NCI-H510A treated with DMSO at 0.1 percent for 48 hours (cell line): Measurements from ENCODE around the gene ENOSF1.
A peak's percentile ranks its signal among the peaks of the same experiment; 100 is the strongest.

ENCODE experiments used
- DNase-seq: peaks from one replicate; lab custom pipeline; 2025; lab: John Stamatoyannopoulos, UW

Gene ENOSF1

DNA sequence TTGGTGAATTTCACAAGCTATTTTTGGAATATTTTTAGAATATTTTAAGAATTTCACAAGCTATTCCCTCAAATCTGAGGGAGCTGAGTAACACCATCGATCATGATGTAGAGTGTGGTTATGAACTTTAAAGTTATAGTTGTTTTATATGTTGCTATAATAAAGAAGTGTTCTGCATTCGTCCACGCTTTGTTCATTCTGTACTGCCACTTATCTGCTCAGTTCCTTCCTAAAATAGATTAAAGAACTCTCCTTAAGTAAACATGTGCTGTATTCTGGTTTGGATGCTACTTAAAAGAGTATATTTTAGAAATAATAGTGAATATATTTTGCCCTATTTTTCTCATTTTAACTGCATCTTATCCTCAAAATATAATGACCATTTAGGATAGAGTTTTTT is 39.1 kb downstream of the ENOSF1 start:
- no peak for DNase-seq

- no peak for DNase-seq
Measured at GRCh38 chr18:671405-671804, 41.0 kb downstream of the ENOSF1 start.

DNA sequence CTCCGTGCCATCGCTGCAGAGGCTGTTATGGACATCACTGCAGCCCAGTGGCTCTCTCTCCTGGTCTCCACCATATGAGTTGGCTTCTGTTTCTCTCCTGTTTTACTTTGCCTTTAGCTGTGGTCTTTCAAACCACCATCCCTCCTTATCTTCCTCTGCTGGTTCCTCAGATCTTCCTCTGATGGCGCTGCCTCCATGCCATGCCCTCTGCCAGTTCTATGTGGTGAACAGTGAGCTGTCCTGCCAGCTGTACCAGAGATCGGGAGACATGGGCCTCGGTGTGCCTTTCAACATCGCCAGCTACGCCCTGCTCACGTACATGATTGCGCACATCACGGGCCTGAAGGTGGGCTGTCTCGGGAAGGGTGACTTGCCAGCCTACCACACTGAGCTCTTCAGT is 41.9 kb downstream of the ENOSF1 start:
- no peak for DNase-seq

- no peak for DNase-seq
Measured at GRCh38 chr18:669077-669476, 43.4 kb downstream of the ENOSF1 start.

DNA sequence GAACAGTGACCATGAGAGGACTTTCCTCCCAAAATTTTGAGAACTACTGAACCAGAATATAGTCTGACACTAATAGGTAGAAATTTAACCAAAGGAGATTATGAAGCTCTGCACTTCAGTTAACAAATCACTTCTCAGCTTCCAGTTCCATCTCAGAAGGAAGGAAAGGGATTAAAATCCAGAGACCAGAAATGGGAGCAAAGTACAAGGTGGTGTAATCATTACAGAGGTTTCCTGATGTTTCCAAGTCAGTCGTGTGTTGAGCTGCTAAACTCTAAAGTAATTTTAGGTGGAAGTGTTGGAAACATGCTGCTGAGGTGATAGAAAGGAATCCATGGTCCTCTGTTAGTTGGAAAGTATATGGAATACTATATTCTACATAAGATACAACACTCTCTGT is 44.2 kb downstream of the ENOSF1 start:
- DNase-seq, result no peak

GRCh38 chr18:666628-667027 is 45.8 kb downstream of the ENOSF1 start:
- DNase-seq, result no peak

GRCh38 chr18:666177-666576 is 46.3 kb downstream of the ENOSF1 start:
- no peak for DNase-seq

- DNase-seq, result no peak
Measured at GRCh38 chr18:662197-662596, 50.2 kb downstream of the ENOSF1 start.

- no peak for DNase-seq
Measured at GRCh38 chr18:659597-659996, 52.8 kb downstream of the ENOSF1 start.

DNA sequence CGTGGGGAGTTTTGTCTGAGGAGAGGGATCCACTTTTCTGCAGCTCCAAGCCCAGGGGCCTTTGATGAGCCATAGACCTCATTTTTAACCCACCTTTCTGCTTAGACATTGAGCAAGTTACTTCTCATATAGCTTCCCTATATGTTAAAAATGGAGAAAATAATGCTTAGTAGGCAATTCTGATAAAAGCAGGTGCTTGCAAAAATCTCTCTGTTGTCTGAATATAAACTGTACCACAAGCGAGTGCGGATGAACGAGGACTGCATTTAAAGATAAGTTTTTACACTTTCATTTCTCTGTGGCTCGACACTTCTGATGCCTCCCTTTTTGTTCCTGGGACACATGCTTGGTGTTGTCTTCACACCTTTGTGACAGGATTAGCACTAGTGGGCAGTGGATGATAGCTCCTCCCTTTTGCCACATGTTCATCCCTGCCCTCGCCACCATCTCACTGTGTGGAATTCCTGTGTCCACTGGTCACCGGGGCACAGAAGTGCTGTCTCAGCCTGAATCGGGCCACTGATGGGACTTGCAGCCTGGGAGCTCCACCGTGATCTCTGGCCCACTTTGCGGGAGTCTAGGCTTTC is 53.4 kb downstream of the ENOSF1 start:
- DNase-seq, result no peak

GRCh38 chr18:658001-658946 is 54.2 kb downstream of the ENOSF1 start:
- DNase-seq, result peak; percentile 95

GRCh38 chr18:657311-658000 is 55.0 kb downstream of the ENOSF1 start, which contains the start of gene TYMS:
Gene TYMS, plus strand, starts transcription at chr18:657653. Its CDS starts 90 bp downstream, at chr18:657743.
- DNase-seq, result peak; percentile 77

DNA sequence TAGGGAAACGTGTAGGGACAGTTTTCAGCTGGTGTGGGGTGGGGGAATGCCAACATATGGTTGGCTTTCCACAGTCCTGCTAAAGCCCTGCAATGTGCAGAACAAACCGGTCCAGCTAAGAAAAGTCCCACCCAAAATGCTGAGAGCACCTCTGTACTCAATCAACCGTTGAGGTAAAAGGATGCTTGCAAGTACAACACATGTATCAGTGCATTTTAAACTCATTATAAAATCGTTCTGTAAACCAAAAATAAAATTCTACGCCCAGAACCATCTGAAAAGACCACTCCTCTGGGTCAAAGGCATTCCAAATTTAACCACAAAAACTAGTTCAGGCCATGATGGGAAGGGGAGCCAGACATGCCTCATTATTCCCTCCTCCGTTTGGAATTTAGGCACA is 57.0 kb downstream of the ENOSF1 start:
- DNase-seq, result no peak

- DNase-seq, result no peak
Measured at GRCh38 chr18:654601-655000, 57.8 kb downstream of the ENOSF1 start.

DNA sequence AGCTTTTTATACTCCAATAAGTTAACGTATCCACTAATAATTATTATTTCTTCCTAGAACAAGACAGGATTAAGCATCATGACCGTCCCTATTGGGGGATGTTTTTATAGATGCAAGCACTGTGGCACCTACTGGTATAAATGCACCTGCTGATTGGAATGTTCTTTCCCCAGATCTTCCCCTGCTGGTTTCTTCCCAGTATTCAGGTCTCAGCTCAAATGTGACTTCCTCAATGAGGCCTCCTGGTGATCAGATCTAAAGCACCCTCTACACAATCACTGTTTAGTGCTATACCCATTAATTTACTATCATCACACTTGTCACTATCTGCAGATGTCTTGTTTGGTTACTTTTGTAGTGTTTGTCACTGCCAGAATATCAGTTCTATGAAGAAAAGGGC is 58.9 kb downstream of the ENOSF1 start:
- peak; percentile 20 for DNase-seq

- no peak for DNase-seq
Measured at GRCh38 chr18:652131-652530, 60.3 kb downstream of the ENOSF1 start.

DNA sequence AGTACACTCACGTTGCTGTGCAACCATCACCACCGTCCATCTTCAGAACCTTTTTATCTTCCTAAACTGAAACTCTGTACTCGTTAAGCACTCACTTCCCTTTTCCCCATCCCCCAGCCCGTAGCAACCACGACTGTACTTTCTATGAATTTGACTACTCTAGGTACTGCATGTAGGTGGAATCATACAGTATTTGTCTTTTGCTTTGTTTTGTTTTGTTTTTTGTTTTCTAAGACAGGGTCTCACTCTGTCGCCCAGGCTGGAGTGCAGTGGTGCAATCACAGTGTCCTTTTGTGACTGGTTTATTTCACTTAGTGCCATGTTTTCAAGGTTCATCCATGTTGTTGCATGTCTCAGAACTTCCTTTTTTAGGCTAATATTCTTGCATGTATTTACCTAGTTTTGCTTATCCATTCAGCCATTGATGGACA is 62.0 kb downstream of the ENOSF1 start:
- DNase-seq, result peak; percentile 27

DNA sequence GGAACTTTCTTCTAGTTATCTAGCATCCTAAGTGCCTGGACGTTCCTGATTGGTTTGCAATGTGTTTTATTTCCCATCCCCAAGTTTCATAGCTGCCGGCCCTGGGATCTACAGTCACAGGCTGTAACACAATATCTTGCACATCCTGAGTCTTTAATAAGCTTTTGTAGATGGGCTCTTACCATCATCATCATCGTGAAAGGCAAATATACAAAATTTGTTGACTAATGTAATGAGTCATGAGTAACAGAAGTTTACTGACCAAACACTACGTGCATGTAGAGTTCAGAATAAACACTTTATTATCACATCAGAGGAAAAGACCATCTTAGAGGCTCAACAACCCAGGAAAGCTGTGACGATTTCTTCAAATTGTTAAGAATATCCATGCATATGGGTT is 63.1 kb downstream of the ENOSF1 start:
- DNase-seq, result peak; percentile 57

- DNase-seq, result no peak
Measured at GRCh38 chr18:647304-647703, 65.1 kb downstream of the ENOSF1 start.

DNA sequence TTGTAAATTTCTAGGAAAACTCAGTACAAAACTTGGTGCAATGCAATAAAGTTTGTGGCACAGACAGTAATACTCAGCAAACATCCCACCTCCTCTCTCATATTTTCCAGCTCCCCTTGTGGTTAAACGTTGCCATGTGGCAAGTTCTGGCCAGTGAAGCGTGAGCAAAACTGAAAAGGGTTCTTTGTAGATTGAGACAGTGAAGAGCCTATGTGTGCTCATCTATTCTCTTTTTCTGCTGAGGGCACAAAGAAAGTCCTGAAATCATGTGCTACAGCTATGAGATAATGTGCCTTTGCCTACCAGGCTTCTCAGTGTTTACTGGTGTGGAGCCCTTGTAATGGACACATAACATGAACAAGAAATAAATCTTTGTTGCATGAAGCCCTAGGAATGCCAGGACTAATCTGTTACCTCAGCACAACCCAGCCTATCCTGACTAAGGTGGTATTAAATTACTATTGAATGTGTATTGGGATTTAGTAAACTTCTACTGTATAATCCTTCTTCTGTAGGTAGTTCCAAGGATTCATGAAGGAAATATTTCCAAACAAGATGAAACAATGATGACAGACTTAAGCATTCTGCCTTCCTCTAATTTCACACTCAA is 67.9 kb downstream of the ENOSF1 start:
- DNase-seq, result no peak

DNA sequence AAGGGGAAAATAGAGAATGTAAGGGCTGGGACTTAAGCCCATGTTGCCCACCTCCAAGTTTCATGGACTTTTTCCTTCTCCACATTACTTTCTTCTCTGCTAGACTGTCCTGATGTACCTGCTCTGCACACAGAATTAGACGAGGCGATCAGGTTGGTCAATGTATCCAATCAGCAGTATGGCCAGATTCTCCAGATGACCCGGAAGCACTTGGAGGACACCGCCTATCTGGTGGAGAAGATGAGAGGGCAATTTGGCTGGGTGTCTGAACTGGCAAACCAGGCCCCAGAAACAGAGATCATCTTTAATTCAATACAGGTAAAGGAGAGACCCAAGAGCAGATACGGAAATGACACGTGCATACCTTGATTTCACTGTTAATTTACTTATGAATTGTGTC is 71.2 kb downstream of the ENOSF1 start:
- no peak for DNase-seq

DNA sequence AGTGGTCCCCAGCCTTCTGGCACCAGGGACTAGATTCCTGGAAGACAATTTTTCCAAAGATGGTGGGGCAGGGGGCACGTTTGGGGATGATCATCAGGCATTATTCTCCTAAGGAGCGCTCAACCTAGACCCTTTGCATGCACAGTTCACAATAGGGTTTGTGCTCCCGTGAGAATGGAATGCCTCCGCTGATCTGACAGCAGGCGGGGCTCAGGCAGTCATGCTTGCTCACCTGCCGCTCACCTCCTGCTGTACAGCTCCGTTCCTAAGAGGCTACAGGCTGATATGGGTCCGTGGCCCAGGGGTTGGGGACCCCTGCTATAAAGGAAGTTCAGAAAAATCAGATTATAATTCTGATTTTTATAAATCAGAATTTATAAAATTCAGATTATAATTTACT is 77.3 kb downstream of the ENOSF1 start:
- DNase-seq, result no peak
